Astrocyte of the cerebellum (primary cell): ENCODE measurements around the gene SPRY4.

Source experiments
- DNase-seq: peaks from one replicate; pipeline ENCODE4 v3.0.0-alpha.2; 2011; ENCODE audit warnings: low read depth
- H3K4me3 ChIP-seq: 2 replicates; pipeline ENCODE4 v1.5.1; 2011; ENCODE audit warnings: mild to moderate bottlenecking, low read depth, low read length, moderate library complexity
- CTCF ChIP-seq: IDR thresholded peaks from 2 replicates; pipeline ENCODE4 v1.5.1; 2012; ENCODE audit warnings: low read length, low read depth, moderate library complexity, mild to moderate bottlenecking; ENCODE audit errors: missing control alignments
- in situ Hi-C: cut with HindIII; loops from 2 replicates; pipeline ENCODE4 v1.10.0; 2017; ENCODE audit warnings: low sequenced_read_pairs

The SPRY4 gene

DNA sequence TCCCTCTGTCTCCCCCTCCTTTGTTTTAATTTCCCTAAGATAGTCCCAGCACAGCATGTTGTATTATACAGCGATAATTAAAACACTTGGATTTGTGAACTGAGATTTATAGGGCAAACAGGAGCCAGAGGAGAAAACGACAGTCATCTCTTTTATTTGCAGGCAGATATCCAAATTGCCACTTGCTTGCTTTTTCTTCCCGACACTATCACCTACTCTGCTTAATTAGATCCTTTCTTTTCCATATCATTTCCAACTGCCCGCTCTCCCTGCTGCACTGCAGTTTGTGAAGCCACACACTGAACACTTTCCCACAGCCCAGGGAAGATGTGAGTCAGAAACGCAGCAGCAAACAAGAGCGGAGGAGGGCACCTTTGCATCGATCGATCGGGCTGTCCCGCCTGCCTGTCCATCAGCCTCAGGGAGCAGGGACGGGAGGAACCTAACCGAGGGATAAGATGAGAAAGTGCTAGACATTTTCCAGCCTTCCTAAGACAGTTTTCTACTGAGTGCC is 35.8 kb upstream of the SPRY4 start:
- DNase-seq = peak; percentile 45
- no peak overlapping the region for H3K4me3 ChIP-seq
- in situ Hi-C loops = no loop called here
- no peak for TF ChIP-seq CTCF

DNA sequence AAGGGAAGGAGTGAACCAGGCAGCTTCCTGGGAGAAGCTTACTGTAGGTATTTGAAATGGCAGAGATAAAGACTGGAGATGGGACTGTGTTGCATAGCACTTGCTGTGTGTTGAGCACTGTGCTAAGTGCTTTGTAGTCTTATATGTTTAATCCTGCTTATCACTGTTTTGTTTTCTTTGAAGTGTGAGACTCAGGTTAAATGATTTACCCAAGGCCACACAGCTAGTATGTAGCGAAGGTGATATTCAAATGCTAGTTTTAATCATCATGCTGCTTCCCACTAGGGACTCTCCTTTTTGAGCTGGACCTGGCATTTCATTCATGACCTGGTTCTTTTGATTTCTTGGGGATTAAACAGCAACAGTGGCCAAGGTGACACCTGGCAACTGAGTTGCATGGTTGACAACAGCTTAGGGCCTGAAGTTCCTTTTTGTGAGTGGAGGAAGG is 35.3 kb upstream of the SPRY4 start:
- H3K4me3 ChIP-seq = no peak overlapping the region
- no peak for TF ChIP-seq CTCF
- no peak for DNase-seq
- in situ Hi-C loops = no loop called here

GRCh38 chr5:142358648-142359047 is 33.8 kb upstream of the SPRY4 start:
- TF ChIP-seq CTCF = no peak
- in situ Hi-C loops = no loop called here
- no peak overlapping the region for H3K4me3 ChIP-seq
- DNase-seq = no peak

DNA sequence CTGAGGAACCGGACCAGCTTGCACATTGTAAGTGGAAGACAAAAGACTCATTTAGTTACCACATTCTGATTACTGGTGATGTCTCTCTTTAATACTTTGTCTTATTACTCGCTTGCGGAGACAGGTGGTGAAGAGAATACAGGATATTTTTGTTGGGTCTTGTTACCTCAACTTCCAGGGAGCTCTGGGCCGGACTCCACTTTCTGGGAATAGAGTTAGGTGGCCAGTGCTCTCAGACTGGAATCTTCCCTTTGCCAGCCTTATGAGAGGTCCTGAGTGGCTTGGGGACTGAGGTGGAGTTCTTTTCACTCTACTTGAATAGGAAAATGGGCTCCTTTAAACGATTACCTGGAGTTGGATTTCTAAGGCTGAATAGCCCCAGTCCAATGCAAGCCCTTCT is 33.3 kb upstream of the SPRY4 start:
- TF ChIP-seq CTCF = no peak
- DNase-seq = no peak
- in situ Hi-C loops = no loop called here
- no peak overlapping the region for H3K4me3 ChIP-seq

- H3K4me3 ChIP-seq = peak overlapping the region; percentile 54
- in situ Hi-C loops = no loop called here
- peak; percentile 20 for DNase-seq
- TF ChIP-seq CTCF = no peak
Measured at GRCh38 chr5:142357469-142358090, 32.8 kb upstream of the SPRY4 start.

- in situ Hi-C loops = no loop called here
- H3K4me3 ChIP-seq = peak overlapping the region; percentile 54
- TF ChIP-seq CTCF = no peak
- DNase-seq = peak; percentile 77
Measured at GRCh38 chr5:142356716-142357468, 32.1 kb upstream of the SPRY4 start.
